ENCODE measurements around the gene UBE2L3. TPM values are rescaled to one million over a fixed set of nuclear protein-coding genes. Genes with fewer than 3 reads are reported as not detected.

The UBE2L3 gene
- total RNA-seq (2013; cell fraction: nucleolus; rRNA removed) = 21.7 and 22.1 TPM in 2 replicates
- total RNA-seq (2014; rRNA removed) (55.7 and 59.2 TPM in 2 replicates), total RNA-seq (2014; rRNA removed; fragmentation: Illumina TruSeq; extraction: Trizol) (80.2 and 85.4 TPM in 2 replicates), total RNA-seq (2021) (52.2 and 56.3 TPM in 2 replicates), polyA plus RNA-seq (2011; rRNA removed) (58.8 and 62.1 TPM in 2 replicates), polyA plus RNA-seq (2014; fragmentation: Illumina TruSeq; extraction: Trizol) (141 and 156 TPM in 2 replicates), polyA plus RNA-seq (2014; fragmentation: Nextera tagmentation; extraction: Ambion mirVana) (100 to 1,000 TPM; 149 to 168 TPM), polyA plus RNA-seq (2014; rRNA removed) (68.6 and 73.3 TPM in 2 replicates), polyA plus RNA-seq (2016; fragmentation: Nextera tagmentation; extraction: Ambion mirVana) (100 to 1,000 TPM; 141 to 148 TPM), polyA minus RNA-seq (2011; rRNA and poly(A)+ RNA removed) (24.4 and 30.7 TPM in 2 replicates), Bru-seq, nascent RNA (percentile 76 among the genes with signal in this experiment), BruChase-seq, experiment 1, labeled RNA remaining after a 6-hour chase (percentile 79 among the genes with signal in this experiment), BruChase-seq, experiment 2, labeled RNA remaining after a 2-hour chase (percentile 75 among the genes with signal in this experiment)
- polyA plus RNA-seq (2011; ENCODE audit: low read depth) = 30.1 TPM
- 37.8 and 46.6 TPM in 2 replicates for polyA plus RNA-seq (2011; cell fraction: cytosol; rRNA removed)
- polyA plus RNA-seq (2011; cell fraction: nucleus; rRNA removed) = 18.3 and 22.8 TPM in 2 replicates
- 43.4 and 52.4 TPM in 2 replicates for polyA plus RNA-seq (2012)
- polyA minus RNA-seq (2011; cell fraction: cytosol; rRNA and poly(A)+ RNA removed) = 12.3 and 15.4 TPM in 2 replicates
- 6.2 and 11.0 TPM in 2 replicates for polyA minus RNA-seq (2011; cell fraction: nucleus; rRNA and poly(A)+ RNA removed)
- long read RNA-seq, experiment 1, transcript UBE2L3-201 (4 exons, 3,028 nt) = major isoform, 175 of 191 reads
- long read RNA-seq, experiment 1, transcript UBE2L3-204 (3 exons, 2,932 nt) = minor isoform, 8 of 191 reads
- long read RNA-seq, experiment 1, partial matches to known transcripts = 4 of 191 reads
- long read RNA-seq, experiment 1, other reads (novel, unspliced or antisense) = 4 of 191 reads
- long read RNA-seq, experiment 2, transcript UBE2L3-204 (3 exons, 2,932 nt) = minor isoform, 10 of 722 reads
- long read RNA-seq, experiment 2, transcript UBE2L3-201 (4 exons, 3,028 nt) = major isoform, 691 of 722 reads
- long read RNA-seq, experiment 2, partial matches to known transcripts = 5 of 722 reads
- long read RNA-seq, experiment 2, other reads (novel, unspliced or antisense) = 16 of 722 reads

- H3K36me3 ChIP-seq (ENCODE audit: control insufficient read depth in 2 of 2, insufficient read depth in 2 of 2, low read length in 1 of 2) = peaks cover 0 to 4% of the 10 kb centered on the region in 2 experiments; a peak in 2 of 4 replicates
- H2AFZ ChIP-seq (ENCODE audit: control insufficient read depth, low read depth, low read length) = peak within 1 kb of the TSS; percentile 73
- intact Hi-C loops (cut with micrococcal nuclease; ENCODE audit: unreplicated experiment) (loop anchor here (5.0 kb wide), 1 partner anchor 50 kb away; no protein-coding TSS in a partner anchor), in situ Hi-C loops (cut with MboI) (no loop called here)
- ChIA-PET RAD21 (ENCODE audit: unreplicated experiment) (interaction anchor here (0.7 to 2.3 kb wide), 3 partner anchors 21 to 79 kb away, joined by 3 to 12 read pairs (median 4); partner anchors contain the start of gene SDF2L1), POLR2A (interaction anchor here (1.0 kb wide), 1 partner anchor 63 kb away, joined by 5 read pairs; no protein-coding TSS in a partner anchor), CTCF (interaction anchor here (0.6 to 2.7 kb wide), 3 partner anchors 61 to 361 kb away, joined by 3 to 13 read pairs (median 5); partner anchors contain the start of gene YDJC), SMC1A (ENCODE audit: uncharacterized antibody, unreplicated experiment) (interaction anchor here (1.6 to 2.0 kb wide), 2 partner anchors 62 to 75 kb away, joined by 5 to 12 read pairs; partner anchors contain the start of genes SDF2L1 and YDJC)
- peak within 1 kb of the TSS; percentile 93 for H3K9ac ChIP-seq (ENCODE audit: control insufficient read depth, insufficient read depth, low read length)
- H3K4me1 ChIP-seq (ENCODE audit: control insufficient read depth, insufficient read depth, low read length) = peaks cover 9% of the 10 kb centered on the region
- no peak for FAIRE-seq
- BruUV-seq (replicated peaks) = no TSS peak
- H4K20me1 ChIP-seq (ENCODE audit: control insufficient read depth, insufficient read depth) = peaks cover 12% of the 10 kb centered on the region
- H3K27me3 ChIP-seq (replicated peaks in 1 of 2; ENCODE audit: control insufficient read depth in 2 of 2, insufficient read depth in 2 of 2, low read length in 1 of 2) = no peaks in the 10 kb centered on the region
- H3K27ac ChIP-seq (ENCODE audit: control insufficient read depth, insufficient read depth) = peak within 1 kb of the TSS; percentile 90
- DNase-seq (ENCODE audit: low read depth, low spot score) = no peak
- under 1% methylated on average over 81 of the region's 85 CpGs for WGBS (ENCODE audit: insufficient coverage, insufficient replicate concordance, low lambda C conversion rate, missing lambda C conversion rate)
- peak within 1 kb of the TSS; percentile 96 for H3K4me3 ChIP-seq
- peaks cover 53% of the 10 kb centered on the region for H3K79me2 ChIP-seq (ENCODE audit: control insufficient read depth, insufficient read depth, low read length)
- H3K4me2 ChIP-seq (ENCODE audit: control insufficient read depth, insufficient read depth) = peak within 1 kb of the TSS; percentile 94
- ATAC-seq = peak; percentile 83
- H3K9me3 ChIP-seq (replicated peaks; ENCODE audit: control insufficient read depth, insufficient read depth, low read length) = no peaks in the 10 kb centered on the region
- TF ChIP-seq EGR1 (IDR thresholded peaks at IDR 0.05; ENCODE audit: borderline replicate concordance in 1 of 2, low read depth in 2 of 2, low read length in 2 of 2) (peak in 1 of 2 experiments; percentile 96; a peak in 2 of 3 replicates), NR2C1 (IDR thresholded peaks at IDR 0.05) (peak; percentile 11; the same call in 1 of the 2 replicates), SPI1 (IDR thresholded peaks at IDR 0.05; ENCODE audit: borderline replicate concordance, insufficient read depth, low read depth, low read length) (no peak), HSF1 (IDR thresholded peaks at IDR 0.05; ENCODE audit: low read depth, low read length) (no peak), FOXM1 (IDR thresholded peaks at IDR 0.05; ENCODE audit: low read depth, low read length) (no peak), PRDM15 (CRISPR knock-in tag; IDR thresholded peaks at IDR 0.05) (no peak), SREBF1 (IDR thresholded peaks at IDR 0.05; ENCODE audit: low read length) (no peak), SKIL (IDR thresholded peaks at IDR 0.05; ENCODE audit: low read depth, poor library complexity, severe bottlenecking) (peak; percentile 58)
These were observed at the start of gene UBE2L3 for GRCh38 chr22:21567456-21568346. Gene UBE2L3 (plus strand): TSS chr22:21567714. CDS start chr22:21567745, 31 bp downstream.
